GM19455 (cell line): ENCODE data around the gene CCDC83.
"Not testable (repeated sequence)": the region's sequence is repeated elsewhere in the genome, so short reads cannot be mapped to it uniquely, and the experiment has no call there.

ENCODE experiments used
- ATAC-seq: cut with Tn5 transposase; IDR thresholded peaks from one replicate; pipeline ENCODE4 v1.9.1; 2021; ENCODE audit not compliant: unreplicated experiment

CCDC83 gene

DNA sequence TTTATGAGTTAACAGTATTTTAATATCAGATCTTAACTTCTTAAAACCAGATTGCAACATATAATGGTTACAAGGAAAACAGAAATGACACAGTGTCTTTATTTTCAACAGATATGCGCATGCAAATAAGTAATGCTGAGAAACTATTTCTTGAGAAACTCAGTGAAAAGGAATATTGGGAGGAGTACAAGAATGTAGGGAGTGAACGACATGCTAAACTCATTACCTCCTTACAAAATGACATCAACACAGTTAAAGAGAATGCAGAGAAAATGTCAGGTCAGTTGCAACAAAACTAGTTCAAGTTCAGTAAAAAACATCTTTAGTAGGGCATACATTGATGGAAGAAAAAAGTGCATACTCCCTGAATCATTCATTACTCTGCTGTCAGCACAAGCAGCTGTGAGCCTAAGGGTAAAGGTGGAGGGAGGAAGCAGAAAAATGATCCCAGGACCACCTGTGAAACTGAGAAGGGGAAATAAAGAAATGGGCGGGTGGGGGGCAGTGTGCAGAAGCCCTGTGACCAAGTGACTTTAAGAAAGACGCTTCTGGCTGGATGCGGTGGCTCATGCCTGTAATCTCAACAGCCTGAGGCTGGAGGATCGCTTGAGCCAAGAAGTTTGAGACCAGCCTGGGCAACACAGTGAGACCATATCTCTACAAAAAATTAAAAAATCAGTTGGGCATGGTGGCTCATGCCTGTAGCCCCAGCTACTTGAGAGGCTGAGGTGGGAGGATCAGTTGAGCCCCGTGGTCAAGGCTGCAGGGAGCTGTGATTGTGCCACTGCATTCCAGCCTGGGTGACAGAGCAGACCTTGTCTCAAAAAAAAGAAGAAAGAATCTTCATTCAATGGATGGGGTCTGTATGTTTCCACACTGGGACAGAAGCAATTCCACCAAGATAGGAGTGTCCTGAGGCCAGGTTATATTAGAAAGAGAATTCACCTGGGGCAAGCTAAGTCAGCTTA lies 31.2 kb downstream of the CCDC83 start:
- no peak for ATAC-seq

DNA sequence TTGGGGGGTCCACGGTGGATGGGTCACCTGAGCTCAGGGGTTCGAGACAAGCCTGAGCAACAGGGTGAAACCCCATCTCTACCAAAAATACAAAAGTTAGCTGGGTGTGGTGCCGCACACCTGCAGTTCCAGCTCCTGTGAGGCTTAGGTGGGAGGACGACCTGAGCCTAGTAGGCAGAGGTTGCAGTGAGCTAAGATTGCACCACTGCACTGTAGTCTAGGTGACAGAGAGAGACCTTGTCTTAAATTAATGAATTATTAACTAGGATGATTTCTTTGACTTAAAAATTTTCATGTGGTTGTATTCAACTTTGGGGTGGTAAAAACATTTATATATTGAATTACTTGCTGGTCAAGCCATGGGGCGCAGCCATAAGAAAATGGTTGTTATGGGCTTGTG lies 33.9 kb downstream of the CCDC83 start:
- no peak for ATAC-seq

DNA sequence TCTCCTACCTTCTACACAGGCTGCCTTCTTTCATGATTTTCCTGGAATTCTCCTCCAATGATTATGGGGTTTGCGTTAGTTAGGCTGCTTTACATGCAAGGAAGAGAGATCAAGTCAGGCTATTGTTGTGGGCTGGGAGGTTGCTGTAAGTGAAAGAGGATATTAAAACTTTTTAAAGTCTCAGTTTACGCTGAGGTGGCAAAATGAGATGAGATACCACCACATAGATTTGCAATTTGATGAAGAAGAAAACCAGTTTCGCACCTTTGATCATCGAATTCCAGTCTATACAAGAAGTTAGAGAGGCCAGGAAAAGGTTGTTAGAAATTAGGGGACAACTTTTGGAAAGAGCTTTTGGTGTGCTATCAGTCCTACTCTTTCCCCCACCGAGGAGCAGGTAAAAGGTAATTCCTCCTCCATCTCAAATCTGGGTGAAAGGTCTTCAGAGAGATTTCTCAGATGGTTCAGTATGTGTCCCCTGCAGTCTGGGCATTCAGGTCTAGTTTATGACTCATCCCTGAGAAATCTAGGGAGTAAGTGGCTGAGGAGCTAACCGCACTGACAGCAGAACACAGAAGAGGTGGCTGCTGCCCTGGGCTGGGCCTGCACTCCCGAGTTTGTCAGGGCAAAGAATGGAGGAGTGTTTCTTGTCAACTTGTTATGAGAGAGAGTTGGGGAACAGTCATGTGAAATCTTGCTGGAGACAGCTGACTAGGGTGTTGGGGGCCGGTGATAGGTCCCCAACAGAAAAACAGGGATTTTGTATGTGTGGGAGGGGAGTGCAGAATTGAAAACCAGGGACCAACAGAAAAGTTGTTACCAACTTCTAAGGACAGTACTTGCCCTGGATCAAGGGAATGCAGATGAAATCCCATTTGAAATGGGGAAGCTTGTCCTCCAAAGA lies 34.7 kb downstream of the CCDC83 start:
- ATAC-seq, result no peak

DNA sequence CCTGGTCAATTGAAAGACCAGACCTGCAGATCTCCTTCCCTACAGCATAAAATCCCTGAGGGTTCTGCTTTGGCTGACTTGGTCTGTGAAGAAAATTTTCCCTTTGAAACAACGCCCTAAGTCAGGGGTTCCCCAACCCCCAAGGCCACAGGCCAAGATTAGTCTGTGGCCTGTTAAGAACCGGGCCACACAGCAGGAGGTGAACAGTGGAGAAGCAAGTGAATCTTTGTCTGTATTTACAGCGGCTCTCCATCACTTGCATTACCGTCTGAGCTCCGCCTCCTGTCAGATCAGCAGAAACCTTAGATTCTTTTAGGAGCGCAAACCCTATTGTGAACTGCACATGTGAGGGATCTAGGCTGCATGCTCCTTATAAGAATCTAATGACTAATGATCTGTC lies 38.2 kb downstream of the CCDC83 start:
- no peak for ATAC-seq

DNA sequence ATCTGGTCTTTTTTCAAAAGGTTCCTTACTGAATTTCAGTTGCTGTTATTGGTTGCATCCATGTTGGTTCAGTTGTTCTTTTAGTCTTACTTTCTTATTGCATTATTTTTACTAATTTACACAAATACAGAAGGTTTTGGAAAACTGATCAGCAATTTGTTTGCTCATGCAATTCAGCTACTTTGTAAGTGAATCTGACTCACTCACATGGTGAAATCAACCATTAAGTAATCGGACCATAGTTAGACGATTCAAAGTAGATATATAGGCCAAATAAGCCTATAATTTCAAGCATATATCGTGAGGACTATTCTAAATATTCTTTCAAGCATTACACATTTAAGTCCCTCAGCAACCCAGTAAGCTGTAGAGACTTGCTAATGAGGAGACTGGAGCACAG lies 41.7 kb downstream of the CCDC83 start:
- no peak for ATAC-seq

DNA sequence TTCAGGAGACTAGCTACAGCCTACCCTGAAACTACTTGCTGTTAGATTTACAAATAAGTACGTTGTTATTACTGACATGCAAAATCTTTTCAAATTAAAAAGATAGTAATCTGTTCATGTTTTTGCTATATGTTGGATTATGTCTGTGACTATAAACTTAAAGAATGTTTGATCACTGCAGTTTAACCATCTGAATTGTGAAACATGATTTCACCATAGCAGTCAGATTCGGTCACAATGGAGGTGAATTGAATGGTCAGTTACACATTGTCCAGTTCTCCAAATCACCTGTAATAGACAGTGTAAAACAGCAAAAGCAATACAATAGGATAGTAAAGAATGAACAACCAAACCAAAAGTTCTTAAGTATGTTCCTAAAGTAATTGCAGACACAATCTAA lies 43.3 kb downstream of the CCDC83 start:
- no peak for ATAC-seq

DNA sequence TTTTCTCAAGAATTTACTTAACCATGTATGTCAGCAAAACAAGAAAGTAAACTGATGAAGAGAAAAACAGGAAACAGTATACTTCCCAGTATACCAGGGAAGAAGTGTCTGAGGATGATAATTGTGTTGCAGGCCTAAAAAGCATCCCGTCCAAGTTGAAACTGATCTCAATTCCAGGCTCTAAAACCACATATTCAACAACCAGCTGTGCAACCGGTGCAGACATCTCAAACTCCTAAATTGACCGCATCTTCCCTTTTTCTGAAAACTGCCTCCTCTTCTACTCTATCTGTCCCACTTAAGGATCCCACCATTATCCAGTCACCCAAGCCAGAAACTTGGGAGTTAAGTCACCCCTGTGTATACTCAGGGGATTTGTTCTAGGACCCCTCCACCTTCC lies 47.2 kb downstream of the CCDC83 start:
- ATAC-seq, result no peak

DNA sequence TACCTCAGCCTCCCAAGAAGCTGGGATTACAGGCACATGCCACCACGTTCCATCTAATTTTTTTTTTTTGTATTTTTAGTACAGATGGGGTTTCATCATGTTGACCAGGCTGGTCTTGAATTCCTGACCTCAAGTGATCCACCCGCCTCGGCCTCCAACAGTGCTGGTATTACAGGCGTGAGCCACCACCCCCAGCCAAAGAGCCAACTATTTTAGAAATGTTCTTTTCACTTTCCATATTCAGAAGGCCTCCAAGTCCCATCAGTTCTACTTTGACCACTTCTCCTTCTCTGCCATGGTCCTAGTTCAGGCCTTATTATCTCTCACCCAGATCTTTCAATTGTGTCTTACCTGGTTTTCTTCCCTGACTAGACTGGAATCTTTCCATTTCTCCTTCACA lies 48.2 kb downstream of the CCDC83 start:
- no peak for ATAC-seq

DNA sequence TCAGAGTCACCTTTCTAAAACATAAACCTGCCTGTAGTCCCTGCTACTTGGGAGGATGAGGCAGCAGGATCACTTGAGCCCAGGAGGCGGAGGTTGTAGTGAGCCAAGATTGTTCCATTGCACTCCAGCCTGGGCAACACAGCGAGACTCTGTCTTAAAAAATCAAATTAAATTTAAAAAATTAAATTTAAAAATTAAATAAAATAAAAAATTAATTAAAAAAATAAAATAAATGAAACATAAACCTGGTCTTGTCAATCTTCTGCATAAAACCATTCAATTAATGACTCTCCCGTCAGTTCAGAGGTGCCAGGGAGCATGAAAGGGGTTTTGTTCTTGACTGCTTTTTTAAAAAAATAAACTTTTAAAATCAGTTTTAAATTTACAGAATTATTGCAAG lies 48.6 kb downstream of the CCDC83 start:
- no peak for ATAC-seq

DNA sequence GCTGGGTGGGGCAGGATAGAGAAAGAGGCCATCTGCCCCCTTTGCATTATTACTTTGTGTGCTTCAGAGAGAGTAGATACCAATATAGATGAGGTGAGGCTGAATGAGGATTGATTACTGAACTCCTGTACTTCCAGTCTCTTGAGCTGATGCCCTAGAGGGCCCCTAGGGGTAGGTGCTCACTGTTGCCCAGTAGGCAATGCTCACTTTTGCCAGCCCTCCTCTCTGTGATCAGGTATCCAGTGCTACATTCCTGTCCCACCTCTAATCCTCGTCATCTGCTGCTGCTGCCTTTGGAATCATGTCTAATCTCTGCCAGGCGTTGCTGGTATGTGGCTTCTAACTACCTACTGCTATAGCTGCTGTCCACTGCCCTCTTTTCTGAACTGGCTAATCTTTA lies 57.2 kb downstream of the CCDC83 start:
- no peak for ATAC-seq

DNA sequence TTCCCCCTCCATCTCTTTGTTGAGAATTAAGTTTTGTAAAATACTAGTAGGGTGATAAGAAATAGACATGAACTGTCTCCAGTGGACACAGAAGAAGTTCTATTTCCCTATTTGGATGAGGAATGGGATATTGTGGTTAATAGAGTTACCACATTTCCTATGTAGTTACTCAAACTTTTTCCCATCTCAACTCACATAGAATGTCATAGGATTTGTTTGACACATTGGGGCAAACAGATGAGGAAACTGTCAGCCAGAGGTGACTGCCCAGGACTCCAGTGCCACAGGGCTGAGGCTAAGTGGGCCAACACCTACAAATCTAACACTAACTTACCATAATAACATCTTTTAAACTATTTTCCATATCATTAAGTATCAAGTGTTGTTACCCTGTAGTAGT lies 58.3 kb downstream of the CCDC83 start:
- ATAC-seq, result no peak

DNA sequence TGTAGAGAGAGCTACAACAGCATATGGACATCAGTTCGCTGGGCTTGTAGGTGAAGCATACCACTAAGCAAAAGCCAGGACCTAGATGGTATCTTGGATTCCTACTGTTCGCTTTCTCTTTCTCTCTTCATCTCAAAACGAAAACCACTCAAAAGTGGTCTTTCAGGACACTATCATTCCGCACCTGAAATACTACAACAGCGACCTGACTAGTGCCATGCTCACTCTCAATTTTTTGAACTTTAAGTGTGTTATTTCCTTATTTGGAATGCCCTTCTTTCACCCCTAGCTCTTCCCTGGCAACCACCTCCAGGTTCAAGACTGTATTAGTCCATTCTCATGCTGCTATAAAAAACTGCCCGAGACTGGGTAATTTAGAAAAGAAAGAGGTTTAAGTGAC lies 59.2 kb downstream of the CCDC83 start:
- no peak for ATAC-seq

DNA sequence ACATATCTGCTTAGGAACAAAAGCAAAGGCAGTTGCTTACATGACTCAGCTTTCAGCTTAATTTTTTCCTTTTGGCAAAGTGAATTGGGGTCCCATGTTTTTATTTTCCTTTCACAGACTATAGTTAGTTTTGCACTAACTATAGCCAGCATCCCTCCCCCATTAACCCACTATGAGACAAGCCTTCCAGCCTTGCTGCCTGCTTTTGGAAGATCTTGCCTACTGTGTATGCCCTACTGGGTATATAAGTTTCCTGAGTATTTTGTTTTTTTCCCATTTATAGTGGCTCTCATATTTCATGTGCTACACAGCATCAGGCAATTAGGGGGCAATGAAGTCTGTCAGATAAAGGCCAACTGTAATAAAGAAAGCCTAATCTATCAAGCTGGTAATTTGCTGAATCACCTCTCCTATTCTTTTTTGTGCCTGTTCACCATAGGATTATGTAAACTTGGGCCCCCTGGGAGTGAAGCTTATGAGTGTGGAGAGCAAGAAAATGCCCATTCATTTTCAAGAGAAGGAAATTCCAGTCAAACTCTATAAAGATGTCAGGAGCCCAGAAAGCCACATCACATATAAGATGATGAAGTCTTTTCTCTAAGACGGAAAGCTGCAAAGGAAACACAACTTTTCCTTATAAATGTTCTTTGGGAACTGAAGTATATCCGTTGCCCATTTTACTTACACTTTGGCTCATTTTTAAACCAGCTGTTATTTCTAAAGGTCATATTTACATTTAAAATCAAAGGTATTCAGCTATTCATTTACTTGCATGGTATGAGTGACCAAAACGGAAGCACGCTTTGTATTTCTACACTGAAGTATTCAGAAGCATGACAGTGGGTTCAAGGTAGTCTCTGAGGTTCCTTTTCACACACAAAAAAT lies 64.0 kb downstream of the CCDC83 start:
- no peak for ATAC-seq

DNA sequence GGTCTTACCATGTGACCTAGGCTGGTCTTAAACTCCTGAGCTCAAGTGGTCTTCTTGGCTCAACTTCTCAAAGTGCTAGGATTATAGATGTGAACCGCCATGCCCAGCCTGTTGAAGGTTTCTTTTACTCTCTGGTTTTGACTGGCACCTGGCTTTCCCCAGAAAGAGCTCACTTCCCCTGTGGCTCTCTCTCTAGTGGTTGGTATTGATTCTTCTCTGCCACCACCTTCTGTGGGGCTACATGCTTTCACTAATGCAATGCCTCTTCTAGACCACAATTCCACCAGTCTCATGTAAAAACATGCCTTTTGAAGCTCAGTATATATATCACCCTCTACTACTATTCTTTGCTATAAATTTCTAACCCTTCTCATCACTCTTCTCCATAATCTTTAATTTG lies 67.2 kb downstream of the CCDC83 start:
- no peak for ATAC-seq

DNA sequence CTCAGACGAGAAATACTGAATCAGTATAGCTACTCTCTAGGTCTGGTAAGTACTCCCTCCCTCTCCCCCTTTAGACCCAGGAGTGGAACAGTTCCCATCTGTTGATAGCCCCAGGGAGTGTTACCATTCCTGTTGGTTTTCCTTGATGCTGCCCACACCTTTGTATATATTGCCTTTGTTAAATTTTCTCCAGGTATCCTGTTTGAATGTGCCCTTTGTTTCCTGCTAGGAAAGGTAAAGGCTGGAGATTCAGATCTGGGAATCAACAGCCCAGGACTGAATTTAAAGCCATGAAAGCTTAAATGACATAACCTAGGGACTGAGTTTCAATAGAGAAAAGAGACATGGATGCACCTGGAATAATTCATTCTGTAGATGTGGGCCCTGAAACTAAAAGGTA lies 68.3 kb downstream of the CCDC83 start:
- ATAC-seq, result no peak

DNA sequence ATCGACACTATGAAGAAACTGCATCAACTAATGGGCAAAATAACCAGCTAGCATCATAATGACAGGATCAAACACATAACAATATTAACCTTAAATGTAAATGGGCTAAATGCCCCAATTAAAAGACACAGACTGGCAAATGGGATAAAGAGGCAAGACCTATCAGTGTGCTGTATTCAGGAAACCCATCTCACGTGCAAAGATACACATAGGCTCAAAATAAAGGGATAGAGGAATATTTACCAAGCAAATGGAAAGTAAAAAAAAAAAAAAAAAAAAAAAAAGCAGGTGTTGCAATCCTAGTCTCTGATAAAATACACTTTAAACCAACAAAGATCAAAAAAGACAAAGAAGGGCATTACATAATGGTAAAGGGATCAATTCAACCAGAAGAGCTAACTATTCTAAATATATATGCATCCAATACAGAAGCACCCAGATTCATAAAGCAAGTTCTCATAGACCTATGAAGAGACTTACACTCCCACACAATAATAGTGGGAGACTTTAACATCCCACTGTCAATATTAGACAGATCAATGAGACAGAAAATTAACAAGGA lies 71.6 kb downstream of the CCDC83 start:
- ATAC-seq, result not testable (repeated sequence)

DNA sequence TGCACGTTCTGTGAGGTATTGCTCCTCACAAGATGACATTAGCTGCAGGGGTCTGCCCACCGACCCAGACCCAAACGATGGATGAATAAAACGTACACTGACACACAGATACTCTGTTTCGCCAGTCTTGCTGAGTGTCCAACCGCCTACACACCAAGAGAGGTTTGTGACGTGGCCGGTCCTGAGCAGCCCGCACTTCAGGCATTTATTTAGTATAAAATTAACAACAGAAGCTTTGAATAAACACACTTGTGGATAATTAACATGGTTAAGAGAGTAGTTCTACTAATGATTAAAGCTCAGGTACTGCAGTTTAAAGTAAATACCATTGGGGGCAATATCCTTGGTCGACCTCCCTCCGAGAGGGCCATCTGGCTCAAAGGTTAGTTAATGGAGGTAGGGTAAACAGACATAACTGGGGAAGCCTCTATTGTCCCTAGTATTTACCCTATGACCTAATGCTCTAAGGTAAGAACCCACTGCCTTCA lies 75.7 kb downstream of the CCDC83 start:
- ATAC-seq, result no peak

DNA sequence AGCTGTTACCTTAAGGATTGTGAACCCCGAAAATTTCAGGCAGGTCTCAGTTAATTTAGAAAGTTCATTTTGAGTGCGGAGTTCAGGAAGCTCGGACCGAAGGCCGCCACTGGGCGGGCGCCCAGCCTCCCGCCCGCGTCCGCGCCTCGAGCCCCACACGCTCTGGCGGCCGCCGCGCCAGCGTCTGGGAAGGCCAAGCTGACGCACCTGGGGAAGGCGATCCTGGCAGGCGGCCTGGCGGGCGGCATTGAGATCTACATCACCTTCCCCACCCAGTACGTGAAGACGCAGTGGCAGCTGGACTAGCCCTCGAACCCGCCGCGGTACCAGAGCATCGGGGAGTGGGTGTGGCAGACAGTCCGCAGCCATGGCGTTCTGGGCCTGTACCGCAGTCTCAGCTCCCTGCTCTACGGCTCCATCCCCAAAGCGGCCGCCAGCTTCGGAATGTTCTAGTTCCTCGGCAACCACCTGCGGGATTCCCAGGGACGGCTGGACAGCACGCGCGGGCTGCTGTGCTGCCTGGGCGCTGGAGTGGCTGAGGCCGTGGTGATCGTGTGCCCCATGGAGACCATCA lies 79.5 kb downstream of the CCDC83 start:
- no peak for ATAC-seq

DNA sequence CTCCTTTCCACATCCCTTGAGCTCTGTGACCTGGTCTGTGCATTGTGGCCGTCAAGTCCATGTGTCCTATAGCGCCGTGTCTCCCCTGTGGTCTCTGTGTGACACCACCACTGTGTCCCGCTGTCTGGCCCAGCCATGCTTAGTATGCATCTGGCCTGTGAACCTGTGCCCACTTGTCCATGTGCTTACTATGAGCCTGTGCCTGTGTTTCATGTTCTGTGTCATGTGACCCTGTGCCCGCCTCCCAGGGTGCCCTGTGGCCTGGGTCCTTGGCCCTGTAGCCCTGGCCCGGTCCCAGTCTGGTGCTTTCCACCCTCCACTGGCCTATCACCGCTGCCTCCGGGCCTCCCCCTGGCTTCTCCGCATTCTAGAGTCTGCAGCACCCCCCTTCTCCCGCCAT lies 80.6 kb downstream of the CCDC83 start:
- no peak for ATAC-seq

DNA sequence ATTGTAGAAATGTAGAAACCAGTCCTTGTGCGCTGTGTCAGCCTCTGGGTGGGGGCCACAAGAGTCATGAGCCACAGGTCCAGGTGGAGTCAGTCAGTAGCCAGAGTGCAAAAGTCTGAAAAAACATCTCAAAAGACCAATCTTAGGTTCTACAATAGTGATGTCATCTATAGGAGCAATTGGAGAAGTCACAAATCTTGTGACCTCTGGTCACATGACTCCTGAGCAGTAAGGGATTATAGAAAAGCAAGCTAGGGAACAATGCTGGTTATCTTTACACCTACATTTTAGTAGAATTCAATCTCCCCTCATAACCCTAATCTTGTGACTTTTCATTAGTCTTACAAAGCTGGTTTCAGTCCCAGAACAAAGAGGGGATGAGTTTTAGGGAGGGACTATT lies 82.7 kb downstream of the CCDC83 start:
- ATAC-seq, result no peak
